SK-N-SH (cell line): ENCODE data around the gene CDC37. TPM values are rescaled to one million over a fixed set of nuclear protein-coding genes. Genes with fewer than 3 reads are reported as not detected.

Source experiments
- CTCF ChIA-PET: fragments of 300-600, 350-600 bp; formaldehyde crosslinking; extraction: SDS; loops from one replicate; lab custom pipeline; 2021; lab: Yijun Ruan, JAX
- POLR2A ChIA-PET: fragments of 350-600 bp; sonication (Branson Sonifier 250); formaldehyde crosslinking; extraction: SDS; loops from one replicate; lab custom pipeline; 2020; ENCODE audit warnings: antibody characterized with exemption, inconsistent platforms; lab: Yijun Ruan, JAX
- DNase-seq: peaks from one replicate; pipeline ENCODE4 v3.0.0; 2012
- H2AFZ ChIP-seq: fragments of 200-600 bp; sonication (generic); 2 replicates; pipeline ENCODE4 v1.8.1; 2016; ENCODE audit warnings: antibody characterized with exemption, mild to moderate bottlenecking, low read depth
- H3F3A ChIP-seq: fragments of 200-600 bp; sonication (generic); replicated peaks from 2 replicates; pipeline ENCODE3; 2016; ENCODE audit warnings: antibody characterized with exemption, mild to moderate bottlenecking; ENCODE audit not compliant: insufficient read depth
- H3K27ac ChIP-seq, 2 experiments: fragments of 200-500 bp in 1 of 2; fragments of 200-600 bp in 1 of 2; sonication (Bioruptor generic) in 1 of 2; sonication (generic), shearing (Covaris generic) in 1 of 2; 2 replicates each; pipeline versions ENCODE4 v1.5.1 to v1.6.1; 2014 to 2016; ENCODE audit warnings: low read depth in 2 of 2, inconsistent platforms in 1 of 2, low read length in 1 of 2, mild to moderate bottlenecking in 1 of 2, mixed read lengths in 1 of 2
- H3K27me3 ChIP-seq: fragments of 200-600 bp; sonication (generic), shearing (Covaris generic); 2 replicates; pipeline ENCODE4 v1.6.1; 2016; ENCODE audit warnings: mixed run types; ENCODE audit not compliant: insufficient read depth
- H3K36me3 ChIP-seq, 2 experiments: fragments of 200-500 bp in 1 of 2; fragments of 200-600 bp in 1 of 2; sonication (Bioruptor generic) in 1 of 2; sonication (generic) in 1 of 2; replicated peaks in 1 of 2; 2 replicates each; pipeline versions ENCODE3 to v1.5.1; 2014 to 2016; ENCODE audit warnings: low read length in 1 of 2, mild to moderate bottlenecking in 1 of 2; ENCODE audit not compliant: insufficient read depth in 2 of 2, control insufficient read depth in 1 of 2
- H3K4me1 ChIP-seq, 2 experiments: fragments of 200-500 bp in 1 of 2; fragments of 200-600 bp in 1 of 2; sonication (Bioruptor generic) in 1 of 2; sonication (generic), shearing (Covaris generic) in 1 of 2; 2 replicates each; pipeline versions ENCODE4 v1.5.1 to v1.6.1; 2014 to 2016; ENCODE audit warnings: low read depth in 1 of 2, low read length in 1 of 2, mixed run types in 1 of 2; ENCODE audit not compliant: insufficient read depth in 2 of 2, control insufficient read depth in 1 of 2
- H3K4me2 ChIP-seq: fragments of 200-600 bp; sonication (generic), shearing (Covaris generic); 2 replicates; pipeline ENCODE4 v1.6.1; 2017; ENCODE audit warnings: mixed run types
- H3K4me3 ChIP-seq, 2 experiments: fragments of 200-500 bp in 1 of 2; fragments of 200-600 bp in 1 of 2; sonication (Bioruptor generic) in 1 of 2; sonication (generic), shearing (Covaris generic) in 1 of 2; 2 replicates each; pipeline versions ENCODE4 v1.5.1 to v1.8.1; 2014 to 2016; ENCODE audit warnings: low read depth in 2 of 2, inconsistent platforms in 1 of 2, low read length in 1 of 2, mild to moderate bottlenecking in 1 of 2, mixed read lengths in 1 of 2, moderate library complexity in 1 of 2
- H3K79me2 ChIP-seq: fragments of 200-600 bp; sonication (generic); 2 replicates; pipeline ENCODE4 v1.8.1; 2017; ENCODE audit warnings: mild to moderate bottlenecking; ENCODE audit not compliant: insufficient read depth
- H3K9ac ChIP-seq: fragments of 200-600 bp; sonication (generic); 2 replicates; pipeline ENCODE4 v1.6.1; 2017; ENCODE audit warnings: mixed run types
- H3K9me2 ChIP-seq: fragments of 200-600 bp; sonication (generic); 2 replicates; pipeline ENCODE4 v1.6.1; 2017; ENCODE audit warnings: mixed run types
- H3K9me3 ChIP-seq: fragments of 200-600 bp; sonication (generic); 2 replicates; pipeline ENCODE4 v1.6.1; 2017; ENCODE audit warnings: mixed run types, mild to moderate bottlenecking, moderate library complexity
- H4K20me1 ChIP-seq: fragments of 200-600 bp; sonication (generic); 2 replicates; pipeline ENCODE4 v1.6.1; 2017; ENCODE audit warnings: mild to moderate bottlenecking, mixed run types; ENCODE audit not compliant: insufficient read depth
- CHD2 ChIP-seq: fragments of 150-350 bp; IDR thresholded peaks from 2 replicates; pipeline ENCODE4 v1.6.1; 2018; ENCODE audit warnings: low read length; ENCODE audit not compliant: partially characterized antibody
- CTCF ChIP-seq: fragments of 200-600 bp; sonication (generic); IDR thresholded peaks from 2 replicates; pipeline ENCODE4 v1.6.1; 2017; ENCODE audit warnings: antibody characterized with exemption, mild to moderate bottlenecking, moderate library complexity
- ELF1 ChIP-seq: IDR thresholded peaks from 2 replicates; pipeline ENCODE4 v1.4.0; 2012
- EP300 ChIP-seq, 2 experiments: IDR thresholded peaks; 2 replicates each; pipeline versions ENCODE4 v1.4.0 to v1.6.1; 2012; ENCODE audit warnings: borderline replicate concordance in 1 of 2, low read depth in 1 of 2, low read length in 1 of 2
- FOXJ3 ChIP-seq: sonication (generic); formaldehyde crosslinking; IDR thresholded peaks from 2 replicates; pipeline ENCODE4 v1.5.1; 2020; ENCODE audit warnings: mild to moderate bottlenecking, missing genetic modification reagents
- IRF3 ChIP-seq: fragments of 150-350 bp; IDR thresholded peaks from 2 replicates; pipeline ENCODE4 v1.6.1; 2016; ENCODE audit warnings: mild to moderate bottlenecking, low read depth, low read length
- JUND ChIP-seq: IDR thresholded peaks from 2 replicates; pipeline ENCODE4 v1.4.0; 2012
- MEF2A ChIP-seq: IDR thresholded peaks from 2 replicates; pipeline ENCODE4 v1.4.0; 2012; ENCODE audit warnings: low read depth, borderline replicate concordance
- NFIC ChIP-seq: IDR thresholded peaks from 2 replicates; pipeline ENCODE4 v1.4.0; 2012; ENCODE audit warnings: borderline replicate concordance
- NRF1 ChIP-seq: IDR thresholded peaks from 2 replicates; pipeline ENCODE4 v1.6.1; 2012; ENCODE audit warnings: low read depth, mild to moderate bottlenecking, low read length
- PBX3 ChIP-seq: IDR thresholded peaks from 2 replicates; pipeline ENCODE4; 2012
- POLR2AphosphoS5 ChIP-seq: IDR thresholded peaks from 2 replicates; pipeline ENCODE4 v1.6.1; 2012; ENCODE audit warnings: low read depth, low read length
- RAD21 ChIP-seq: IDR thresholded peaks from 2 replicates; pipeline ENCODE4 v1.6.1; 2012; ENCODE audit warnings: mild to moderate bottlenecking, low read length
- RCOR1 ChIP-seq: fragments of 150-350 bp; IDR thresholded peaks from 2 replicates; pipeline ENCODE4 v1.6.1; 2017; ENCODE audit warnings: antibody characterized with exemption, low read length
- RFX5 ChIP-seq: IDR thresholded peaks from 2 replicates; pipeline ENCODE4 v1.6.1; 2012; ENCODE audit warnings: mild to moderate bottlenecking, improper control_type of control experiment, low read length
- RXRA ChIP-seq: IDR thresholded peaks from 2 replicates; pipeline ENCODE4 v1.4.0; 2012; ENCODE audit warnings: low read depth, mild to moderate bottlenecking, borderline replicate concordance
- SIN3A ChIP-seq: IDR thresholded peaks from 2 replicates; pipeline ENCODE4 v1.6.1; 2012; ENCODE audit warnings: low read depth, mild to moderate bottlenecking, low read length, moderate library complexity, borderline replicate concordance
- SMC3 ChIP-seq: IDR thresholded peaks from 2 replicates; pipeline ENCODE4 v1.6.1; 2012; ENCODE audit warnings: low read depth, low read length, improper control_type of control experiment
- TCF12 ChIP-seq: IDR thresholded peaks from 2 replicates; pipeline ENCODE4 v1.4.0; 2012
- TEAD4 ChIP-seq: IDR thresholded peaks from 2 replicates; pipeline ENCODE4 v1.4.0; 2012; ENCODE audit warnings: mild to moderate bottlenecking, borderline replicate concordance; ENCODE audit not compliant: insufficient read depth
- USF1 ChIP-seq: IDR thresholded peaks from 2 replicates; pipeline ENCODE4 v1.4.0; 2012; ENCODE audit warnings: low read depth, borderline replicate concordance
- YY1 ChIP-seq: IDR thresholded peaks from 2 replicates; pipeline ENCODE4 v1.4.0; 2012; ENCODE audit warnings: low read depth, mild to moderate bottlenecking
- ZBTB33 ChIP-seq: IDR thresholded peaks from 2 replicates; pipeline ENCODE4 v1.4.0; 2012; ENCODE audit warnings: low read depth, borderline replicate concordance
- WGBS: methylation state at CpG from one replicate; pipeline ENCODE4 v1.1.6; 2017; ENCODE audit warnings: low lambda C conversion rate; 5-methylcytosine and 5-hydroxymethylcytosine counted together
- polyA plus RNA-seq, 3 experiments: library from polyadenylated mRNA; depleted of rRNA; stranded (reverse); fragments of >200 nt; gene quantifications; 2 replicates each; pipeline ENCODE4 v1.2.3, GENCODE V29; 2012

The CDC37 gene
- polyA plus RNA-seq, 1 of the 3 experiments (the other 2 are of a cell fraction), result 1,026 TPM

- H3K4me2 ChIP-seq, result no peak overlapping the region
- H3K27ac ChIP-seq, result no peak overlapping the region
- peaks cover 31% of the 10 kb centered on the region for H3F3A ChIP-seq
- H2AFZ ChIP-seq, result no peak overlapping the region
- no peak overlapping the region for H3K9ac ChIP-seq
- no peaks in the 10 kb centered on the region for H4K20me1 ChIP-seq
- CTCF ChIA-PET, result interaction anchor here (0.6 to 20.2 kb wide), 49 partner anchors 8 to 483 kb away, joined by 3 to 596 read pairs (median 4); partner anchors contain the start of genes CDC37, FDX2, ICAM1 and ICAM4
- WGBS, result 6% methylated on average over 3 of the region's 3 CpGs
- H3K4me1 ChIP-seq, result no peaks in the 10 kb centered on the region
- no peak for TF ChIP-seq YY1
- TF ChIP-seq CHD2, result no peak
- no peak for TF ChIP-seq JUND
- no peak for TF ChIP-seq EP300 (IDR thresholded peaks at IDR 0.05; ENCODE audit: borderline replicate concordance in 1 of 2, low read depth in 1 of 2, low read length in 1 of 2)
- TF ChIP-seq IRF3, result no peak
- TF ChIP-seq MEF2A, result no peak
- peak; percentile 77; the same call in 1 of the 2 replicates for TF ChIP-seq POLR2AphosphoS5
- TF ChIP-seq RFX5, result no peak
- TF ChIP-seq CTCF, result peak; percentile 96
- no peak for TF ChIP-seq USF1
- TF ChIP-seq TCF12, result no peak
- peak; percentile 4; the same call in 1 of the 2 replicates for TF ChIP-seq PBX3
- TF ChIP-seq RXRA, result no peak
- peak; percentile 84 for TF ChIP-seq RAD21
- no peak for TF ChIP-seq ZBTB33
- TF ChIP-seq RCOR1, result no peak
- TF ChIP-seq NFIC, result no peak
- no peak for TF ChIP-seq ELF1
- TF ChIP-seq TEAD4, result no peak
- TF ChIP-seq SIN3A, result peak; percentile 38; the same call in 1 of the 2 replicates
- no peak for TF ChIP-seq FOXJ3
- peak; percentile 83 for TF ChIP-seq SMC3
- TF ChIP-seq NRF1, result no peak
- no peaks in the 10 kb centered on the region for H3K79me2 ChIP-seq
- no peaks in the 10 kb centered on the region for H3K9me2 ChIP-seq
- no peaks in the 10 kb centered on the region for H3K9me3 ChIP-seq
- peak overlapping the region in 1 of 2 experiments; percentile 36; a peak in 1 of 4 replicates for H3K4me3 ChIP-seq
- POLR2A ChIA-PET, result interaction anchor here (0.7 to 1.8 kb wide), 3 partner anchors 9 to 130 kb away, joined by 3 to 10 read pairs (median 6); partner anchors contain the start of gene TYK2
- H3K27me3 ChIP-seq, result no peaks in the 10 kb centered on the region
- H3K36me3 ChIP-seq, result peaks cover 10 to 19% of the 10 kb centered on the region in 2 experiments
- peak; percentile 76 for DNase-seq
These were observed 14.4 kb downstream of the CDC37 start for GRCh38 chr19:10388957-10389356.
